Astrocyte (in vitro differentiated cells and primary cell): ENCODE measurements around the gene ENPP7. TPM values are rescaled to one million over a fixed set of nuclear protein-coding genes. Genes with fewer than 3 reads are reported as not detected.
A peak's percentile ranks its signal among the peaks of the same experiment; 100 is the strongest.

ENCODE experiments used
- DNase-seq: peaks from one replicate; pipeline ENCODE4 v3.0.0-alpha.2; 2010; ENCODE audit warnings: low read depth
- FAIRE-seq: peaks from 2 replicates; lab custom pipeline; 2011; peaks lifted over from hg19 to GRCh38; lab: Jason Lieb, UNC
- H2AFZ ChIP-seq: 2 replicates; pipeline ENCODE4 v1.6.0; 2012; ENCODE audit warnings: low read depth, low read length, inconsistent platforms
- H3K27ac ChIP-seq: 2 replicates; pipeline ENCODE4 v1.5.1; 2011; ENCODE audit warnings: low read depth, low read length, inconsistent platforms
- H3K27me3 ChIP-seq: 2 replicates; pipeline ENCODE4 v1.6.0; 2011; ENCODE audit warnings: low read length, inconsistent platforms; ENCODE audit not compliant: insufficient read depth
- H3K36me3 ChIP-seq: 2 replicates; pipeline ENCODE4 v1.5.1; 2011; ENCODE audit warnings: low read length, inconsistent platforms; ENCODE audit not compliant: insufficient read depth
- H3K4me1 ChIP-seq: 2 replicates; pipeline ENCODE4 v1.5.1; 2011; ENCODE audit warnings: low read length, inconsistent platforms; ENCODE audit not compliant: insufficient read depth
- H3K4me2 ChIP-seq: 2 replicates; pipeline ENCODE4 v1.6.0; 2012; ENCODE audit warnings: low read length, inconsistent platforms
- H3K4me3 ChIP-seq: 2 replicates; pipeline ENCODE4 v1.5.1; 2011; ENCODE audit warnings: low read depth, mild to moderate bottlenecking, low read length, inconsistent platforms; ENCODE audit not compliant: insufficient read depth
- H3K79me2 ChIP-seq: 2 replicates; pipeline ENCODE4 v1.6.0; 2012; ENCODE audit warnings: mild to moderate bottlenecking, low read length, inconsistent platforms; ENCODE audit not compliant: insufficient read depth
- H3K9ac ChIP-seq: 2 replicates; pipeline ENCODE4 v1.6.0; 2012; ENCODE audit warnings: mild to moderate bottlenecking, low read length, inconsistent platforms
- H3K9me3 ChIP-seq: 2 replicates; pipeline ENCODE4 v1.5.1; 2012; ENCODE audit warnings: low read depth, mild to moderate bottlenecking, low read length, inconsistent platforms; ENCODE audit not compliant: insufficient read depth
- H4K20me1 ChIP-seq: 2 replicates; pipeline ENCODE4 v1.6.0; 2012; ENCODE audit warnings: low read length, inconsistent platforms; ENCODE audit not compliant: insufficient read depth
- H3K27ac Mint-ChIP-seq: one replicate; pipeline ENCODE4 v1.8.0; 2021; ENCODE audit warnings: mild to moderate bottlenecking, mixed read lengths; ENCODE audit not compliant: unreplicated experiment
- H3K27me3 Mint-ChIP-seq: one replicate; pipeline ENCODE4 v1.8.0; 2021; ENCODE audit warnings: low read depth, mixed read lengths; ENCODE audit not compliant: unreplicated experiment
- H3K36me3 Mint-ChIP-seq: one replicate; pipeline ENCODE4 v1.8.0; 2021; ENCODE audit warnings: low read depth, mixed read lengths; ENCODE audit not compliant: unreplicated experiment
- H3K4me1 Mint-ChIP-seq: one replicate; pipeline ENCODE4 v1.8.0; 2021; ENCODE audit warnings: low read depth, mixed read lengths; ENCODE audit not compliant: unreplicated experiment
- H3K4me3 Mint-ChIP-seq: one replicate; pipeline ENCODE4 v1.8.0; 2021; ENCODE audit warnings: mild to moderate bottlenecking, moderate library complexity, mixed read lengths; ENCODE audit not compliant: unreplicated experiment
- H3K9me3 Mint-ChIP-seq: one replicate; pipeline ENCODE4 v1.8.0; 2021; ENCODE audit warnings: mild to moderate bottlenecking, mixed read lengths; ENCODE audit not compliant: unreplicated experiment
- EZH2 ChIP-seq: IDR thresholded peaks from 2 replicates; pipeline ENCODE4 v1.6.1; 2012; ENCODE audit warnings: mild to moderate bottlenecking, low read length, inconsistent platforms; ENCODE audit not compliant: insufficient read depth
- total RNA-seq: library from RNA; stranded (reverse); gene quantifications from 2 replicates; pipeline ENCODE4 v1.2.1, GENCODE V29; 2021
- TF ChIP-seq, protein P1 (sequence below): IDR thresholded peaks from 2 replicates; pipeline ENCODE4 v1.5.1; 2011; ENCODE audit warnings: low read depth, mild to moderate bottlenecking, inconsistent platforms, low read length, moderate library complexity; ENCODE audit not compliant: insufficient read depth

The ENPP7 gene
- total RNA-seq, 1 donor from 2014 or later, result not detected

DNA sequence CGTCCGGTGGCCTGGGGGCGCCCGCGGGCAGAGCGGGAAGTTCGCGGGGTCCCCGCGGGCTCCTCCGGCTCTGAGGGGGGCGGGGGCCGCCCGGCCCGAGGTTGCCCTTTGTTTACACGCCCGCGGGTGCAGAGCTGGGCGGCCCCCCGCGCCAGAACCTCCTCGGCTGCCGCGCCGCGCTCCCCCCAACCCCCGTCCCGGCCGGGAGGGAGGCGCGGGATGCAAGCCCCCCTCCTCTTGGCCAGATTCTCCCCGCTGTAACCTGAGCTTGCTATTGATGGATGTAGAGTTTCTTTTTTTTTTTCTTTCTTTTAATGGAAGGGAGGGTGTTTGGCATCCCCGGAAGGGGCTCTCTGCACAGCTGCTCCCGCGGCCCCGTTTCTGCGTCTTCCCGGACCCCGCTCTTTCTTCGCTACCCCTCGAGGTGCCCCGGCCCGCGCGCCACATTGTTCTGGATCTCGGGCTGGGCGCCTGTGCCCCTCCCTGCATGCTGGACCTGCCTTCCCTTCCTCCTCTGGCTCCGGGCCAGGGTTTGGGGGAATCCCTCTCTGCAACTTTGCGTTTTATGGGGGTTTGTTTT is 47.9 kb downstream of the ENPP7 start:
- H3K4me1 Mint-ChIP-seq, result peaks cover 4% of the 10 kb centered on the region
- Histone ChIP-seq H3K4me3 (peak overlapping the region; percentile 51), H3K27me3 (peaks cover 35% of the 10 kb centered on the region), H3K79me2 (no peaks in the 10 kb centered on the region), H3K27ac (no peak overlapping the region), H3K4me1 (peaks cover 12% of the 10 kb centered on the region), H3K4me2 (peak overlapping the region; percentile 90), H3K9ac (peak overlapping the region; percentile 46), H2AFZ (peak overlapping the region; percentile 41), H3K36me3 (peaks cover 3% of the 10 kb centered on the region), H4K20me1 (peaks cover 13% of the 10 kb centered on the region), H3K9me3 (no peaks in the 10 kb centered on the region)
- H3K4me3 Mint-ChIP-seq, result peak overlapping the region; percentile 87
- peaks cover 58% of the 10 kb centered on the region for H3K27me3 Mint-ChIP-seq
- TF ChIP-seq EZH2, result peak; percentile 59
- TF ChIP-seq, protein P1, sequence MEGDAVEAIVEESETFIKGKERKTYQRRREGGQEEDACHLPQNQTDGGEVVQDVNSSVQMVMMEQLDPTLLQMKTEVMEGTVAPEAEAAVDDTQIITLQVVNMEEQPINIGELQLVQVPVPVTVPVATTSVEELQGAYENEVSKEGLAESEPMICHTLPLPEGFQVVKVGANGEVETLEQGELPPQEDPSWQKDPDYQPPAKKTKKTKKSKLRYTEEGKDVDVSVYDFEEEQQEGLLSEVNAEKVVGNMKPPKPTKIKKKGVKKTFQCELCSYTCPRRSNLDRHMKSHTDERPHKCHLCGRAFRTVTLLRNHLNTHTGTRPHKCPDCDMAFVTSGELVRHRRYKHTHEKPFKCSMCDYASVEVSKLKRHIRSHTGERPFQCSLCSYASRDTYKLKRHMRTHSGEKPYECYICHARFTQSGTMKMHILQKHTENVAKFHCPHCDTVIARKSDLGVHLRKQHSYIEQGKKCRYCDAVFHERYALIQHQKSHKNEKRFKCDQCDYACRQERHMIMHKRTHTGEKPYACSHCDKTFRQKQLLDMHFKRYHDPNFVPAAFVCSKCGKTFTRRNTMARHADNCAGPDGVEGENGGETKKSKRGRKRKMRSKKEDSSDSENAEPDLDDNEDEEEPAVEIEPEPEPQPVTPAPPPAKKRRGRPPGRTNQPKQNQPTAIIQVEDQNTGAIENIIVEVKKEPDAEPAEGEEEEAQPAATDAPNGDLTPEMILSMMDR, result no peak
- DNase-seq, result no peak
- FAIRE-seq, result no peak
- no peaks in the 10 kb centered on the region for H3K9me3 Mint-ChIP-seq
- no peak overlapping the region for H3K27ac Mint-ChIP-seq
- peaks cover 19% of the 10 kb centered on the region for H3K36me3 Mint-ChIP-seq

DNA sequence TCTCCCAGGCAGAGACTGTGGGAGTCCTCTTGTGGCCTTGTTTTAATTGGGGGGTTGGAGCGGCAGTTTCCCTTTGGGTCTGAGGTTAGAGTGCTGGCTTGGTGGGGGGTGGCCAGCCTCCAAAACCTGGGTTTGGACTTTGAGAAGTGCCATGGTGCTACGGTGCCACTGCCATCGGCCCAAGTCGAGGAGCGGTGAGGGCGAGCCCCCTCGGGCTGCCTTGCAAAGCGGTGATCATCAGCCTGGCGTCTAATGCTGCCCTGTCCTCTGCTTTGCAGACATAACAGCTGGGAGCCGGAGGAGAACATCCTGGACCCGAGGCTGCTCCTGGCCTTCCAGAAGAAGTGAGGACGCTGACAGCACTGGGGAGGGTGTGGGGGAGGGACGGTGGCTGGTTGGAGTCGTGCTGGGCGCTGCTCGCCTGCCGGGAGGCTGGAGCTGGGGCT is 48.4 kb downstream of the ENPP7 start:
- no peak for TF ChIP-seq EZH2
- TF ChIP-seq, protein P1, result no peak
- Mint-ChIP-seq H3K36me3 (peaks cover 19% of the 10 kb centered on the region), H3K9me3 (no peaks in the 10 kb centered on the region), H3K4me3 (peak overlapping the region; percentile 87), H3K4me1 (peaks cover 4% of the 10 kb centered on the region), H3K27ac (no peak overlapping the region), H3K27me3 (peaks cover 53% of the 10 kb centered on the region)
- H3K79me2 ChIP-seq, result no peaks in the 10 kb centered on the region
- no peaks in the 10 kb centered on the region for H3K9me3 ChIP-seq
- H3K27me3 ChIP-seq, result peaks cover 30% of the 10 kb centered on the region
- no peak overlapping the region for H3K27ac ChIP-seq
- peak overlapping the region; percentile 90 for H3K4me2 ChIP-seq
- FAIRE-seq (no peak), DNase-seq (no peak)
- peaks cover 3% of the 10 kb centered on the region for H3K36me3 ChIP-seq
- H3K4me1 ChIP-seq, result peaks cover 12% of the 10 kb centered on the region
- H4K20me1 ChIP-seq, result peaks cover 13% of the 10 kb centered on the region
- H2AFZ ChIP-seq, result peak overlapping the region; percentile 41
- peak overlapping the region; percentile 51 for H3K4me3 ChIP-seq
- H3K9ac ChIP-seq, result peak overlapping the region; percentile 46
